ENCODE data around the gene SPTBN4. TPM values are rescaled to one million over a fixed set of nuclear protein-coding genes. Genes with fewer than 3 reads are reported as not detected.
"Not testable (repeated sequence)": the region's sequence is repeated elsewhere in the genome, so short reads cannot be mapped to it uniquely, and the experiment has no call there.

Gene SPTBN4
- total RNA-seq, 2 experiments from 2014 or later = 0.39 to 0.40 TPM

DNA sequence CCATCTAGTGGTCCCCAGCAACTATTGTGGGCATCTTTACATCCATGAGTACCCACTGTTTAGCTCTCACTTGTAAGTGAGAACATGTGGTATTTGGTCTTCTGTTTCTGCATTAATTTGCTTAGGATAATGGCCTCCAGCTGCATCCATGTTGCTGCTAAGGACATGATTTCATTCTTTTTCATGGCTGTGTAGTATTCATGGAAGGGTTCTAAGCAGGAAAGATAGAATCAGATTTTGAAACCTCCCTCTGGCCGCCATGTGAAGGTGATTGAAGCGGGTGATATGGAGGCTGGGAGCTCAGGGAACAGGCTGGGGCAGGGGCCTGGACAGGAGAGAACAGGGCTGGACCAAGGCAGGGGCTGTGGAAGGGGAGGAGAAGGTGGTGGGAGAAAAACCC lies 154.5 kb downstream of the SPTBN4 start:
- Mint-ChIP-seq H3K36me3 (peaks cover 23% of the 10 kb centered on the region), H3K27me3 (no peaks in the 10 kb centered on the region), H3K27ac (no peak overlapping the region), H3K4me1 (peaks cover 12% of the 10 kb centered on the region), H3K9me3 (no peaks in the 10 kb centered on the region), H3K4me3 (no peak overlapping the region)
- no peak for DNase-seq
- no peak for ATAC-seq (ENCODE audit: low read depth)
- POLR2A ChIA-PET = interaction anchor here (0.6 kb wide), 2 partner anchors 39 to 1175 kb away, joined by 3 read pairs; no protein-coding TSS in a partner anchor

DNA sequence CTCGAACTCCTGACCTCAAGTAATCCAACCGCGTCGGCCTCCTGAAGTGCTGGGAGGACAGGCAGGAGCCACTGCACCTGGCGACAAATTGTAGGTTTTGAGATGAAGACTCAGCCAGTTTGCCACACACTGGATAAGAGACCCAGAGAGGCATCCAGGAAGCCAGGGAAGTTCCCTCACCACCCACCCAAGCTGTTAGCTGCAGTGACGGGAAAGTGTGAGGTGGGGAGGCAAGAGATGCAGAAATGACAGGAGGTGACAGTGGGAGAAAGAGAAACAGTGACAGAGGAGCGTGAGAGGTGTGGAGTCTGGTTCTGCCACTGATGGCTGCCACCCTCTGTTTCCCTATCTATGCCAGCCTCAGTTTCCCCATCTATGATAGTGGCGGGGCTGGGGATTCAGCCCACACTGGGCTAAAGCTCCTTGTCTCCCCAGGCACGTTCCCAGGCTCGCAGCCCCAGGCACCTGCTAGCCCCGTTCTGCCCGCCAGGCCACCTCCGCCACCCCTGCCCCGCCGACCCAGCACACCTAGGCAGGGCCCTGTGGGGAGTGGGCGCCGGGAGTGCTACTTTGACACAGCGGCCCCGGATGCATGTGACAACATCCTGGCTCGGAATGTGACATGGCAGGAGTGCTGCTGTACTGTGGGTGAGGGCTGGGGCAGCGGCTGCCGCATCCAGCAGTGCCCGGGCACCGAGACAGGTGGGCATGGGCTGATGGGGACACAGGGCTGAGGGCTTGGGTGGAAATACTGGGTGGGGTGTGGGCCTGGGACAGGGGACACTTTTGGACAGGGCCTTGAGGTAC lies 155.4 kb downstream of the SPTBN4 start:
- Mint-ChIP-seq H3K27me3 (no peaks in the 10 kb centered on the region), H3K27ac (no peak overlapping the region), H3K36me3 (peaks cover 23% of the 10 kb centered on the region), H3K9me3 (no peaks in the 10 kb centered on the region), H3K4me1 (peaks cover 12% of the 10 kb centered on the region), H3K4me3 (no peak overlapping the region)
- no peak for ATAC-seq (ENCODE audit: low read depth)
- DNase-seq = no peak
- POLR2A ChIA-PET = no interaction called here

DNA sequence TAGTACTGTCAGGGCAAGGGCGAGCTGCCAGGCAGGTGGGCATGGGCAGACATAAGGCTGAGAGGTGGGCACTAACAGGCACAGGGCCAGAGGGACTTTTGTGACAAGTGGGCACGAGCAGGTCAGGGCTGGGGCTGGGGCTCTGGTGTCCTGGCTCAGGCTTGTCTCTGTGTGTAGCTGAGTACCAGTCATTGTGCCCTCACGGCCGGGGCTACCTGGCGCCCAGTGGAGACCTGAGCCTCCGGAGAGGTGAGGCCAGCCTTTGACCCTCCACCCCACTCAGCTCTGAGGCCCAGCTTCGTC lies 155.9 kb downstream of the SPTBN4 start:
- no peak overlapping the region for H3K27ac Mint-ChIP-seq
- POLR2A ChIA-PET = no interaction called here
- no peak overlapping the region for H3K4me3 Mint-ChIP-seq
- no peaks in the 10 kb centered on the region for H3K9me3 Mint-ChIP-seq
- DNase-seq (no peak), ATAC-seq (ENCODE audit: low read depth) (no peak)
- peaks cover 23% of the 10 kb centered on the region for H3K36me3 Mint-ChIP-seq
- H3K27me3 Mint-ChIP-seq = no peaks in the 10 kb centered on the region
- H3K4me1 Mint-ChIP-seq = peaks cover 12% of the 10 kb centered on the region

DNA sequence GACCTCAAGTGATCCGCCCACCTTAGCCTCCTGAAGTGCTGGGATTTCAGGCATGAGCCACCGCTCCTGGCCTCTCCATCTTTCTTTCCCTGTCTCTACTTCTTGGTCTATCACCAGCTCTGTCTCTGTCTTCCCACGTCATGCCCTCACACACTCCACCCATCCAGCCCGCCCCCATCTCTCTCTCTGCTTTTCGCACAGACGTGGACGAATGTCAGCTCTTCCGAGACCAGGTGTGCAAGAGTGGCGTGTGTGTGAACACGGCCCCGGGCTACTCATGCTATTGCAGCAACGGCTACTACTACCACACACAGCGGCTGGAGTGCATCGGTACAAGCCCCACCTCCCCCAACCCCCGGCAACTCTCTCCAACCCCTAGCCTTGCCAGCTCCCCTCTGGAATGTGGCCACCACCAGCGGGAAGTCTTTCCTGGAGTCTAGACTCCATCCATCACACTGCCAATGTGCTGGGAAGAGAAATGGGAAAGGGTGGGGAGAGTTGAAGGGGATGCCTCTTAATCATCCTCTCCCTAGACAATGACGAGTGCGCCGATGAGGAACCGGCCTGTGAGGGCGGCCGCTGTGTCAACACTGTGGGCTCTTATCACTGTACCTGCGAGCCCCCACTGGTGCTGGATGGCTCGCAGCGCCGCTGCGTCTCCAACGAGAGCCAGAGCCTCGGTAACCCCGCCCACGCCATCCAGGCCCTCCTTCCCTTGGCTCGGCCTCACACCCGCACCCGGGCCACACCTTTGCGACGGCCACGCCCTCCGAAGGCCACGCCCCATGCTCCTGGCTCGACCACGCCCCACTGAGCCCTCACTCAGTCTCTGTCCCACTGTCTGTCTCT lies 156.8 kb downstream of the SPTBN4 start:
- ATAC-seq (ENCODE audit: low read depth) (no peak), DNase-seq (no peak)
- no peaks in the 10 kb centered on the region for H3K27me3 Mint-ChIP-seq
- H3K27ac Mint-ChIP-seq = no peak overlapping the region
- peaks cover 23% of the 10 kb centered on the region for H3K36me3 Mint-ChIP-seq
- POLR2A ChIA-PET = no interaction called here
- no peaks in the 10 kb centered on the region for H3K9me3 Mint-ChIP-seq
- peaks cover 12% of the 10 kb centered on the region for H3K4me1 Mint-ChIP-seq
- no peak overlapping the region for H3K4me3 Mint-ChIP-seq

DNA sequence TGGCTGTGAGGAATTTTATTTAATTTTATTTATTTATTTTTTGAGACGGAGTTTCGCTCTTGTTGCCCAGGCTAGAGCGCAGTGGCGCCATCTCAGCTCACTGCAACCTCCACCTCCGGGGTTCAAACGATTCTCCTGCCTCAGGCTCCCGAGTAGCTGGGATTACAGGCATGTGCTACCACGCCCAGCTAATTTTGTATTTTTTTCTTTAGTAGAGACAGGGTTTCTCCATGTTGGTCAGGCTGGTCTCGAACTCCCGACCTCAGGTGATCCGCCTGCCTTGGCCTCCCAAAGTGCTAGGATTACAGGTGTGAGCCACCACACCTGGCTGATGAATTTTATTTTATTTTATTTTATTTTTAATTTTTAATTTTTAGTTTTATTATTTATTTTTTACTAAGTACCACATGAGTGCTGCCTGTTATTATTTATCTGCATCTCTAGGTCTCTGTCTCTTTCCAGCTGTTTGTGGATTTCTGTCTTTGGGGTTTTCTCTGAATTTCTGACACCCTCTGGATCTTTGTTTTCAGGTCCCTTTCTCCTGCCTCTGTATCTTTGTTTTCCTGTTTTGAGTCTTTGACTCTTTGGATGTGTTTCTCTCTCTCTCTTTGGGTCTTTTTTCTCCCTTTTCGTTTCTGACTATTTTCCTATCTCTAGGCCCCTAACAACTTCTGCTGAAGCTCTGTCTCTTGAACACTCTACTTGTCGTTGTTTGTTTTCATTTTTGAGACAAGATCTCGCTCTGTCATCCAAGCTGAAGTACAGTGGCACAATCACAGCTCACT lies 157.8 kb downstream of the SPTBN4 start:
- peaks cover 12% of the 10 kb centered on the region for H3K4me1 Mint-ChIP-seq
- ATAC-seq (ENCODE audit: low read depth); POLR2A ChIA-PET; DNase-seq; H3K4me3 Mint-ChIP-seq; H3K27ac Mint-ChIP-seq; H3K9me3 Mint-ChIP-seq; H3K27me3 Mint-ChIP-seq: not testable (repeated sequence)
- peaks cover 20% of the 10 kb centered on the region for H3K36me3 Mint-ChIP-seq

DNA sequence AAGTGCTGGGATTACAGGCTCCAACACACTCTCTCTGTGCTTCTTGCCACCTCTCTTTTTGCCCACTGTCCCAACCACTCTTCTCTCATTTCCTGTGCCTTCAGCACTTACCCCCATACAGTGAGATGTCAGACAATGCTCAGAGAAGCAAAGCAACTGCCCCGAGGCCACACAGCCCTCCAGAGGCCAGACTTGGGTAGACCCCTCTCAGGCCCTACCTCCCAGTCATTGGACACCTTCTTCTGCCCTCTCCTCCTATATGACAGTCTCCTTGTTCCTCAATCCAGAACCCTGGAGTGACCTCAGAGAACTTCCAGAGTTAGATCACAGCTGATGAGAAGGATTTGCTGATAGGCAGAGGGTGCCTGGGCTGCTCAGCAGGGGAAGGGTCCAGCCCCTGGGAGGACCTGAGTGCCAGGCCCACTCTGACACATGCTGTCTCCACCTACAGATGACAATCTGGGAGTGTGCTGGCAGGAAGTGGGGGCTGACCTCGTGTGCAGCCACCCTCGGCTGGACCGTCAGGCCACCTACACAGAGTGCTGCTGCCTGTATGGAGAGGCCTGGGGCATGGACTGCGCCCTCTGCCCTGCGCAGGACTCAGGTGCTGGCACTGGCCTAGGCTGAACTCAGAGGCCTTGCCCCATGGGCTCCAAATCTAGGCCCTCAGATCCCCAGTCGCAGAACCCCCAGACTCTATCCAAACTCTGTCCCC lies 158.8 kb downstream of the SPTBN4 start:
- ATAC-seq (ENCODE audit: low read depth) = peak; percentile 21
- Mint-ChIP-seq H3K4me3 (peak overlapping the region; percentile 11), H3K9me3 (no peaks in the 10 kb centered on the region), H3K4me1 (peaks cover 14% of the 10 kb centered on the region), H3K36me3 (peaks cover 18% of the 10 kb centered on the region), H3K27ac (peak overlapping the region; percentile 57), H3K27me3 (no peaks in the 10 kb centered on the region)
- no peak for DNase-seq
- POLR2A ChIA-PET = interaction anchor here (0.5 kb wide), 1 partner anchor 9 kb away, joined by 5 read pairs; no protein-coding TSS in a partner anchor

Other genes starting within 250 kb of the SPTBN4 start
- gene TTC9B, start 248.6 kb upstream of the SPTBN4 start, total RNA-seq = not detected
- gene CCNP, start 240.3 kb upstream of the SPTBN4 start, total RNA-seq = under 1 TPM; 0.53 to 0.99 TPM
- gene AKT2, start 181.7 kb upstream of the SPTBN4 start, total RNA-seq = 100 to 1,000 TPM; 164 to 170 TPM
- 10 to 100 TPM; 21.4 to 21.8 TPM for gene C19orf47, start 118.6 kb upstream of the SPTBN4 start, total RNA-seq
- 100 to 1,000 TPM; 104 to 109 TPM for gene PLD3, start 118.3 kb upstream of the SPTBN4 start, total RNA-seq
- under 1 TPM in 1 of 2 experiments, not detected in 1; 0.11 TPM for gene HIPK4, start 76.8 kb upstream of the SPTBN4 start, total RNA-seq
- gene PRX, start 53.6 kb upstream of the SPTBN4 start, total RNA-seq = 1 to 10 TPM; 2.3 to 2.5 TPM
- gene SERTAD1, start 41.0 kb upstream of the SPTBN4 start, total RNA-seq = 1 to 10 TPM; 7.3 to 7.9 TPM
- 10 to 100 TPM; 12.9 to 13.5 TPM for gene SERTAD3, start 22.7 kb upstream of the SPTBN4 start, total RNA-seq
- 10 to 100 TPM; 20.4 to 21.5 TPM for gene BLVRB, start 1.3 kb upstream of the SPTBN4 start, total RNA-seq
- 100 to 1,000 TPM; 139 to 140 TPM for gene SHKBP1, start 109.9 kb downstream of the SPTBN4 start, total RNA-seq
- gene LTBP4, start 134.4 kb downstream of the SPTBN4 start, total RNA-seq = 10 to 100 TPM; 83.3 to 94.0 TPM
- gene NUMBL, start 223.7 kb downstream of the SPTBN4 start, total RNA-seq = 10 to 100 TPM in 1 of 2 experiments, 1 to 10 TPM in 1; 9.9 to 11.7 TPM
- gene COQ8B, start 249.9 kb downstream of the SPTBN4 start, total RNA-seq = 10 to 100 TPM; 35.8 to 36.8 TPM

Measured in activated naive CD8-positive, alpha-beta T cell treated with anti-CD3 and anti-CD28 coated beads, Interleukin-2, amount 10 ng/mL, durations not matched to agents 7 days and 5 days (primary cell).